GM12878 (cell line): ENCODE data around the gene ZNF782. TPM values are rescaled to one million over a fixed set of nuclear protein-coding genes. Genes with fewer than 3 reads are reported as not detected.
A peak's percentile ranks its signal among the peaks of the same experiment; 100 is the strongest.

Experiments used
- ATAC-seq: fragments of 200-7000 bp; cut with Tn5 transposase; 3 replicates; pipeline ENCODE4 v1.9.1; 2020; ENCODE audit warnings: mild to moderate bottlenecking, moderate library complexity
- BruUV-seq: library from RNA; stranded (reverse); fragments of 400-500 nt; replicated peaks from 2 replicates; lab custom pipeline; 2021; lab: Mats Ljungman, UMichigan
- CTCF ChIA-PET: fragments of 300-600 bp; sonication (Branson Sonifier 250); formaldehyde crosslinking; extraction: SDS; loops from one replicate; lab custom pipeline; 2021; ENCODE audit warnings: inconsistent platforms; lab: Yijun Ruan, JAX
- POLR2A ChIA-PET: fragments of 350-600 bp; formaldehyde crosslinking; extraction: SDS; loops from one replicate; lab custom pipeline; 2021; ENCODE audit warnings: inconsistent platforms; lab: Charles Lee
- RAD21 ChIA-PET: fragments of 300-600 bp; sonication (Branson Sonifier 250); formaldehyde crosslinking; loops from one replicate; lab custom pipeline; 2023; ENCODE audit warnings: antibody characterized with exemption; ENCODE audit not compliant: unreplicated experiment; lab: Charles Lee
- SMC1A ChIA-PET: fragments of 300-600 bp; sonication (Branson Sonifier 250); formaldehyde crosslinking; loops from one replicate; lab custom pipeline; 2023; ENCODE audit not compliant: unreplicated experiment, uncharacterized antibody; lab: Charles Lee
- DNase-seq: peaks from one replicate; pipeline ENCODE4 v3.0.0-alpha.2; 2011; ENCODE audit warnings: low read depth, low spot score
- FAIRE-seq: peaks from 3 replicates; lab custom pipeline; 2011; peaks lifted over from hg19 to GRCh38; lab: Jason Lieb, UNC
- H2AFZ ChIP-seq: 2 replicates; pipeline ENCODE4 v1.6.0; 2011; ENCODE audit warnings: low read depth, low read length, control low read depth; ENCODE audit not compliant: control insufficient read depth
- H3K27ac ChIP-seq: 2 replicates; pipeline ENCODE4 v1.5.1; 2011; ENCODE audit warnings: control low read depth; ENCODE audit not compliant: control insufficient read depth, insufficient read depth
- H3K27me3 ChIP-seq, 2 experiments: replicated peaks in 1 of 2; 2 replicates each; pipeline versions ENCODE4 v1.6.0 to v1.6.1; 2011; ENCODE audit warnings: low read length in 1 of 2; ENCODE audit not compliant: control insufficient read depth in 2 of 2, insufficient read depth in 2 of 2
- H3K36me3 ChIP-seq, 2 experiments: 2 replicates each; pipeline ENCODE4 v1.5.1; 2011; ENCODE audit warnings: low read length in 1 of 2; ENCODE audit not compliant: control insufficient read depth in 2 of 2, insufficient read depth in 2 of 2
- H3K4me1 ChIP-seq: 2 replicates; pipeline ENCODE4 v1.6.1; 2011; ENCODE audit warnings: mild to moderate bottlenecking, low read length, moderate library complexity, mixed read lengths; ENCODE audit not compliant: control insufficient read depth, insufficient read depth
- H3K4me2 ChIP-seq: 2 replicates; pipeline ENCODE4 v1.6.0; 2011; ENCODE audit warnings: control low read depth; ENCODE audit not compliant: control insufficient read depth, insufficient read depth
- H3K4me3 ChIP-seq: fragments of 200-600 bp; sonication (generic); 2 replicates; pipeline ENCODE4 v1.5.1; 2016
- H3K79me2 ChIP-seq: 2 replicates; pipeline ENCODE4 v1.6.0; 2011; ENCODE audit warnings: low read length; ENCODE audit not compliant: control insufficient read depth, insufficient read depth
- H3K9ac ChIP-seq: 2 replicates; pipeline ENCODE4 v1.8.0; 2011; ENCODE audit warnings: low read length, control low read depth, mixed read lengths; ENCODE audit not compliant: control insufficient read depth, insufficient read depth
- H3K9me3 ChIP-seq: replicated peaks from 3 replicates; pipeline ENCODE4 v1.5.1; 2011; ENCODE audit warnings: mild to moderate bottlenecking, low read length; ENCODE audit not compliant: control insufficient read depth, insufficient read depth
- H4K20me1 ChIP-seq: 2 replicates; pipeline ENCODE4 v1.6.0; 2011; ENCODE audit not compliant: control insufficient read depth, insufficient read depth
- CBFB ChIP-seq: IDR thresholded peaks from 2 replicates; pipeline ENCODE4 v1.6.1; 2016; ENCODE audit warnings: antibody characterized with exemption, low read depth
- WGBS: methylation state at CpG from one replicate; pipeline ENCODE4 v1.1.6; 2016; ENCODE audit warnings: low lambda C conversion rate; ENCODE audit not compliant: insufficient replicate concordance, insufficient coverage; ENCODE audit errors: missing lambda C conversion rate; 5-methylcytosine and 5-hydroxymethylcytosine counted together
- in situ Hi-C: fragments of 300-500 bp; cut with MboI; formaldehyde crosslinking; loops from 9 replicates; pipeline ENCODE4 v1.14.3; 2018; ENCODE audit warnings: mixed read lengths
- intact Hi-C: fragments of 100-400 bp; cut with micrococcal nuclease; formaldehyde crosslinking; loops from one replicate; pipeline ENCODE4 v1.14.2; 2022; ENCODE audit not compliant: unreplicated experiment
- polyA plus RNA-seq, 11 experiments: library from polyadenylated mRNA; depleted of rRNA in 4 of 11; unstranded in 6 of 11; stranded (reverse) in 5 of 11; fragments of >200 nt; fragmentation: Nextera tagmentation in 4 of 11; fragmentation: Illumina TruSeq in 1 of 11; extraction: Ambion mirVana in 4 of 11; extraction: Trizol in 1 of 11; gene quantifications; 1 replicate in 1 of 11; 2 replicates in 10 of 11; pipeline versions ENCODE4 v1.2.1 to v1.2.3, GENCODE V29; 2011 to 2016; ENCODE audit warnings: inconsistent platforms in 2 of 11, missing spikeins in 2 of 11, low read depth in 1 of 11
- total RNA-seq, 4 experiments: library from RNA; depleted of rRNA in 3 of 4; stranded (reverse); fragments of >200 nt in 3 of 4; fragmentation: Illumina TruSeq in 1 of 4; extraction: Trizol in 1 of 4; gene quantifications; 2 replicates each; pipeline versions ENCODE4 v1.2.1 to v1.2.3, GENCODE V29; 2013 to 2021
- TF ChIP-seq, protein P1 (sequence below): fragments of 450-650 bp; IDR thresholded peaks from 2 replicates; pipeline ENCODE4 v1.6.1; 2017; ENCODE audit warnings: mild to moderate bottlenecking, moderate library complexity

The ZNF782 gene
- total and polyA plus RNA-seq, 10 of the 15 experiments (the other 5 are each of a cell fraction or from before 2014, with no cell fraction given), result 0.55 to 7.8 (median 4.5) TPM

DNA sequence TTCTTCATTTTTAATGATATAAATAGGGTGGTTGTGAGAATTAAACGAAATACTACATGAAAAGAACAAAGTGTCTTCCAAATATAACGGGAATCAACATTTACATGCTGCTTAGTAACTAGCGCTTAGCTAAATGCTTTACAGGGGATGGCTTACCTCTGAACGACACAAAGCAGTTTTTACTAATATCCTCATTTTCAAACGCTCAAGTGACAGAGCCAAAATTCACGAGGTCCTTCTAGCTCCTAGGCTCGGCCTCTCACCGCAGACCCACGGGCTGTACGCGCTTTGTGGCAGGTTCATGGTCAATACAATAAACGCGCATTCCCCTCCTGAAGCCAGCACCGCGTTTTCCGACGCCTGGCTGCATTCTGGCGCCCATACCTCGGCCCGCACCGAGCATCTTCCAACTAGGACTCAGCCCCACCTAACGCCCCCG, 76.9 kb downstream of the ZNF782 start:
- ATAC-seq (no peak), FAIRE-seq (no peak), DNase-seq (no peak)
- Histone ChIP-seq H4K20me1 (no peaks in the 10 kb centered on the region), H3K4me2 (peak overlapping the region; percentile 64), H3K9ac (peak overlapping the region; percentile 59), H3K9me3 (peaks cover 1% of the 10 kb centered on the region), H3K79me2 (peaks cover 7% of the 10 kb centered on the region), H3K27me3 (no peaks in the 10 kb centered on the region), H2AFZ (peak overlapping the region; percentile 99), H3K4me1 (no peaks in the 10 kb centered on the region), H3K4me3 (peak overlapping the region; percentile 83), H3K27ac (peak overlapping the region; percentile 78), H3K36me3 (peaks cover 0 to 16% of the 10 kb centered on the region in 2 experiments)
- TF ChIP-seq CBFB, result 0 out of 2 replicates have a peak, but pooled peaks have one; percentile 8
- TF ChIP-seq, protein P1, sequence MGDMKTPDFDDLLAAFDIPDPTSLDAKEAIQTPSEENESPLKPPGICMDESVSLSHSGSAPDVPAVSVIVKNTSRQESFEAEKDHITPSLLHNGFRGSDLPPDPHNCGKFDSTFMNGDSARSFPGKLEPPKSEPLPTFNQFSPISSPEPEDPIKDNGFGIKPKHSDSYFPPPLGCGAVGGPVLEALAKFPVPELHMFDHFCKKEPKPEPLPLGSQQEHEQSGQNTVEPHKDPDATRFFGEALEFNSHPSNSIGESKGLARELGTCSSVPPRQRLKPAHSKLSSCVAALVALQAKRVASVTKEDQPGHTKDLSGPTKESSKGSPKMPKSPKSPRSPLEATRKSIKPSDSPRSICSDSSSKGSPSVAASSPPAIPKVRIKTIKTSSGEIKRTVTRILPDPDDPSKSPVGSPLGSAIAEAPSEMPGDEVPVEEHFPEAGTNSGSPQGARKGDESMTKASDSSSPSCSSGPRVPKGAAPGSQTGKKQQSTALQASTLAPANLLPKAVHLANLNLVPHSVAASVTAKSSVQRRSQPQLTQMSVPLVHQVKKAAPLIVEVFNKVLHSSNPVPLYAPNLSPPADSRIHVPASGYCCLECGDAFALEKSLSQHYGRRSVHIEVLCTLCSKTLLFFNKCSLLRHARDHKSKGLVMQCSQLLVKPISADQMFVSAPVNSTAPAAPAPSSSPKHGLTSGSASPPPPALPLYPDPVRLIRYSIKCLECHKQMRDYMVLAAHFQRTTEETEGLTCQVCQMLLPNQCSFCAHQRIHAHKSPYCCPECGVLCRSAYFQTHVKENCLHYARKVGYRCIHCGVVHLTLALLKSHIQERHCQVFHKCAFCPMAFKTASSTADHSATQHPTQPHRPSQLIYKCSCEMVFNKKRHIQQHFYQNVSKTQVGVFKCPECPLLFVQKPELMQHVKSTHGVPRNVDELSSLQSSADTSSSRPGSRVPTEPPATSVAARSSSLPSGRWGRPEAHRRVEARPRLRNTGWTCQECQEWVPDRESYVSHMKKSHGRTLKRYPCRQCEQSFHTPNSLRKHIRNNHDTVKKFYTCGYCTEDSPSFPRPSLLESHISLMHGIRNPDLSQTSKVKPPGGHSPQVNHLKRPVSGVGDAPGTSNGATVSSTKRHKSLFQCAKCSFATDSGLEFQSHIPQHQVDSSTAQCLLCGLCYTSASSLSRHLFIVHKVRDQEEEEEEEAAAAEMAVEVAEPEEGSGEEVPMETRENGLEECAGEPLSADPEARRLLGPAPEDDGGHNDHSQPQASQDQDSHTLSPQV, result no peak
- in situ Hi-C loops, result no loop called here
- 9% methylated on average over 23 of the region's 23 CpGs for WGBS
- ChIA-PET RAD21 (interaction anchor here (1.3 to 1.5 kb wide), 3 partner anchors 77 to 98 kb away, joined by 4 to 7 read pairs (median 5); partner anchors contain the start of gene ZNF782), SMC1A (interaction anchor here (1.1 to 1.4 kb wide), 3 partner anchors 8 to 79 kb away, joined by 3 to 6 read pairs (median 4); partner anchors contain the start of gene ZNF782), POLR2A (no interaction called here), CTCF (interaction anchor here (1.2 kb wide), 1 partner anchor 79 kb away, joined by 3 read pairs; no protein-coding TSS in a partner anchor)
- intact Hi-C loops, result no loop called here
- BruUV-seq, result TSS peak; percentile 70
